GM12891 (cell line): ENCODE results near the gene WDR82.

ENCODE experiments used
- PAX5 ChIP-seq: IDR thresholded peaks from 2 replicates; pipeline ENCODE4 v1.6.1; 2011; ENCODE audit warnings: low read length, moderate library complexity, mild to moderate bottlenecking; ENCODE audit not compliant: insufficient read depth, severe bottlenecking
- POLR2A ChIP-seq: IDR thresholded peaks from 2 replicates; pipeline ENCODE4 v1.6.1; 2011; ENCODE audit warnings: low read depth, low read length, control low read depth
- POLR2AphosphoS5 ChIP-seq: IDR thresholded peaks from 2 replicates; pipeline ENCODE4 v1.6.1; 2011; ENCODE audit warnings: low read depth, low read length, control low read depth
- SPI1 ChIP-seq: IDR thresholded peaks from 2 replicates; pipeline ENCODE4 v1.6.1; 2011; ENCODE audit warnings: low read depth, low read length, control low read depth
- TAF1 ChIP-seq: IDR thresholded peaks from 2 replicates; pipeline ENCODE4 v1.6.1; 2011; ENCODE audit warnings: low read depth, low read length, control low read depth

- TF ChIP-seq POLR2A (no peak), TAF1 (no peak), PAX5 (no peak), POLR2AphosphoS5 (no peak), SPI1 (no peak)
Observed at GRCh38 chr3:52218937-52219650, 59.4 kb downstream of the WDR82 start.
